AG10803 (cell line): ENCODE measurements around the gene CBFA2T3.

ENCODE experiments used
- DNase-seq: peaks from one replicate; pipeline ENCODE4 v3.0.0; 2010; ENCODE audit warnings: low read depth
- H3K4me3 ChIP-seq: 2 replicates; pipeline ENCODE4 v1.5.1; 2011; ENCODE audit warnings: mild to moderate bottlenecking, low read length, control low read depth
- CTCF ChIP-seq: conservative IDR thresholded peaks from 2 replicates; pipeline ENCODE4 v1.5.1; 2011; ENCODE audit warnings: mild to moderate bottlenecking, low read length, control low read depth, inconsistent platforms

Gene CBFA2T3

GRCh38 chr16:88971371-88972097 is 5.5 kb downstream of the CBFA2T3 start:
- H3K4me3 ChIP-seq: no peak overlapping the region
- no peak for TF ChIP-seq CTCF
- DNase-seq: no peak

- H3K4me3 ChIP-seq: no peak overlapping the region
- no peak for TF ChIP-seq CTCF
- DNase-seq: no peak
Observed at GRCh38 chr16:88970539-88971065, 6.4 kb downstream of the CBFA2T3 start.

GRCh38 chr16:88970050-88970449 is 7.0 kb downstream of the CBFA2T3 start:
- DNase-seq: no peak
- no peak overlapping the region for H3K4me3 ChIP-seq
- no peak for TF ChIP-seq CTCF

GRCh38 chr16:88969361-88969831 is 7.6 kb downstream of the CBFA2T3 start:
- H3K4me3 ChIP-seq: no peak overlapping the region
- DNase-seq: no peak
- TF ChIP-seq CTCF: no peak

- no peak overlapping the region for H3K4me3 ChIP-seq
- no peak for DNase-seq
- no peak for TF ChIP-seq CTCF
Observed at GRCh38 chr16:88968589-88969280, 8.3 kb downstream of the CBFA2T3 start.

- TF ChIP-seq CTCF: no peak
- no peak for DNase-seq
Observed at GRCh38 chr16:88967830-88968588, 9.0 kb downstream of the CBFA2T3 start.

More at GRCh38 chr16:88967830-88968588, 9.0 kb downstream of the CBFA2T3 start:
- no peak overlapping the region for H3K4me3 ChIP-seq
